Vagina (tissue), 2 donors: ENCODE measurements around the gene ASNS.

ENCODE experiments used
- POLR2A ChIP-seq, 2 donors: fragments of 450-650 bp; IDR thresholded peaks; one replicate each; pipeline ENCODE4 v1.6.1; 2017; ENCODE audit warnings: antibody characterized with exemption in 2 of 2, mild to moderate bottlenecking in 2 of 2, moderate library complexity in 2 of 2
- POLR2AphosphoS5 ChIP-seq, 2 donors: sonication (generic); formaldehyde crosslinking; IDR thresholded peaks; one replicate each; pipeline ENCODE4 v1.9.0; 2017; ENCODE audit warnings: antibody characterized with exemption in 2 of 2, mild to moderate bottlenecking in 2 of 2, low read depth in 1 of 2; ENCODE audit not compliant: insufficient read depth in 1 of 2
- TF ChIP-seq, protein P1 (sequence below), 3 experiments: fragments of 450-650 bp in 2 of 3; fragments of 200-600 bp in 1 of 3; sonication (generic) in 1 of 3; IDR thresholded peaks; one replicate each; pipeline ENCODE4 v1.5.1; 2017 to 2019; ENCODE audit warnings: antibody characterized with exemption in 3 of 3, mild to moderate bottlenecking in 2 of 3, moderate library complexity in 2 of 3

DNA sequence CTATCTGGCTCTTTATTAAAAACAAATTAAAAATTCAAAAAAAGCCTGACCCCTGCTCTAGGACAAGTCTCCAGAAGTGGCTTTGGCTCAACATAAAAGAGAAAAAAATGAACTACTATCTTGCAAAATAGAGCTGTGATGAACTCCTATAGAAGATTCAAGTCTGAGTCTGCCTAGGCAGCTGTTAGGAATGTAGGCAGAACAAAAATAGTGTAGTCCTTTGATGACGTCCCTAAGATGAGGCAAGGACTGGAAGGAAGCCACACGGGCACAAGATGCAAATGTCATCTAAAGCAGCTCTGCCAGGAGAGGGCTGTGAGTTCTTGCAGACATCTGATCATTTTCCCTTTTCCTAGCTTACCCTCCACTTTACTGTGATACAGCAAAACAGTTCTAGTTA is 20.5 kb downstream of the ASNS start:
- TF ChIP-seq, protein P1, sequence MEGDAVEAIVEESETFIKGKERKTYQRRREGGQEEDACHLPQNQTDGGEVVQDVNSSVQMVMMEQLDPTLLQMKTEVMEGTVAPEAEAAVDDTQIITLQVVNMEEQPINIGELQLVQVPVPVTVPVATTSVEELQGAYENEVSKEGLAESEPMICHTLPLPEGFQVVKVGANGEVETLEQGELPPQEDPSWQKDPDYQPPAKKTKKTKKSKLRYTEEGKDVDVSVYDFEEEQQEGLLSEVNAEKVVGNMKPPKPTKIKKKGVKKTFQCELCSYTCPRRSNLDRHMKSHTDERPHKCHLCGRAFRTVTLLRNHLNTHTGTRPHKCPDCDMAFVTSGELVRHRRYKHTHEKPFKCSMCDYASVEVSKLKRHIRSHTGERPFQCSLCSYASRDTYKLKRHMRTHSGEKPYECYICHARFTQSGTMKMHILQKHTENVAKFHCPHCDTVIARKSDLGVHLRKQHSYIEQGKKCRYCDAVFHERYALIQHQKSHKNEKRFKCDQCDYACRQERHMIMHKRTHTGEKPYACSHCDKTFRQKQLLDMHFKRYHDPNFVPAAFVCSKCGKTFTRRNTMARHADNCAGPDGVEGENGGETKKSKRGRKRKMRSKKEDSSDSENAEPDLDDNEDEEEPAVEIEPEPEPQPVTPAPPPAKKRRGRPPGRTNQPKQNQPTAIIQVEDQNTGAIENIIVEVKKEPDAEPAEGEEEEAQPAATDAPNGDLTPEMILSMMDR (IDR thresholded peaks at IDR 0.05) = no peak
- TF ChIP-seq POLR2A (IDR thresholded peaks at IDR 0.05) (no peak), POLR2AphosphoS5 (IDR thresholded peaks at IDR 0.05; ENCODE audit: insufficient read depth in 1 of 2, low read depth in 1 of 2) (no peak)
